Trophoblast cell (in vitro differentiated cells and primary cell): Measurements from ENCODE around the gene MACROD2.

Source experiments
- DNase-seq, 2 donors: peaks; one replicate each; pipeline ENCODE4 v3.0.0-alpha.2; 2016
- H2AFZ ChIP-seq: 2 replicates; pipeline ENCODE4 v1.6.1; 2013; ENCODE audit warnings: low read length, moderate library complexity, mild to moderate bottlenecking; ENCODE audit not compliant: insufficient read depth, poor library complexity
- H2AK5ac ChIP-seq: 2 replicates; pipeline ENCODE4 v1.6.1; 2013; ENCODE audit warnings: mild to moderate bottlenecking, low read length
- H2BK120ac ChIP-seq: 2 replicates; pipeline ENCODE4 v1.6.1; 2013; ENCODE audit warnings: low read length, mild to moderate bottlenecking, moderate library complexity; ENCODE audit not compliant: insufficient read depth, poor library complexity
- H2BK12ac ChIP-seq: 2 replicates; pipeline ENCODE4 v1.6.1; 2013; ENCODE audit warnings: mild to moderate bottlenecking, low read length, moderate library complexity
- H2BK5ac ChIP-seq: 2 replicates; pipeline ENCODE4 v1.6.1; 2013; ENCODE audit warnings: low read length, low read depth, moderate library complexity, mild to moderate bottlenecking; ENCODE audit not compliant: poor library complexity
- H3K14ac ChIP-seq: 2 replicates; pipeline ENCODE4 v1.6.1; 2013; ENCODE audit warnings: mild to moderate bottlenecking, low read length
- H3K18ac ChIP-seq: 2 replicates; pipeline ENCODE4 v1.6.1; 2013; ENCODE audit warnings: mild to moderate bottlenecking, low read length
- H3K23ac ChIP-seq: 2 replicates; pipeline ENCODE4 v1.6.1; 2013; ENCODE audit warnings: low read length
- H3K27ac ChIP-seq: 2 replicates; pipeline ENCODE4 v1.5.1; 2013; ENCODE audit warnings: low read depth, mild to moderate bottlenecking, inconsistent platforms, low read length, moderate library complexity
- H3K27me3 ChIP-seq: 2 replicates; pipeline ENCODE4 v1.6.1; 2013; ENCODE audit warnings: inconsistent platforms, mild to moderate bottlenecking, low read length, moderate library complexity; ENCODE audit not compliant: insufficient read depth
- H3K36me3 ChIP-seq, 2 experiments: 1 replicate in 1 of 2; 2 replicates in 1 of 2; pipeline ENCODE4 v1.6.1; 2013; ENCODE audit warnings: low read length in 2 of 2, mild to moderate bottlenecking in 2 of 2, moderate library complexity in 1 of 2; ENCODE audit not compliant: insufficient read depth in 2 of 2, control insufficient read depth in 1 of 2
- H3K4ac ChIP-seq: 2 replicates; pipeline ENCODE4 v1.6.1; 2013; ENCODE audit warnings: low read depth, mild to moderate bottlenecking, low read length, moderate library complexity
- H3K4me1 ChIP-seq, 2 experiments: 1 replicate in 1 of 2; 2 replicates in 1 of 2; pipeline ENCODE4 v1.6.1; 2013; ENCODE audit warnings: low read length in 2 of 2, mild to moderate bottlenecking in 2 of 2, moderate library complexity in 1 of 2; ENCODE audit not compliant: insufficient read depth in 2 of 2, control insufficient read depth in 1 of 2
- H3K4me2 ChIP-seq: 2 replicates; pipeline ENCODE4 v1.6.1; 2013; ENCODE audit warnings: inconsistent platforms, mild to moderate bottlenecking, low read length, moderate library complexity
- H3K4me3 ChIP-seq: 2 replicates; pipeline ENCODE4 v1.5.1; 2013; ENCODE audit warnings: mild to moderate bottlenecking, low read depth, low read length, inconsistent platforms
- H3K79me1 ChIP-seq: one replicate; pipeline ENCODE4 v1.6.1; 2013; ENCODE audit warnings: low read length
- H3K79me2 ChIP-seq: 2 replicates; pipeline ENCODE4 v1.6.1; 2013; ENCODE audit warnings: low read length, mild to moderate bottlenecking; ENCODE audit not compliant: control insufficient read depth, insufficient read depth, poor library complexity
- H3K9ac ChIP-seq: 2 replicates; pipeline ENCODE4 v1.6.1; 2013; ENCODE audit warnings: mild to moderate bottlenecking, low read length
- H3K9me3 ChIP-seq: 2 replicates; pipeline ENCODE4 v1.6.1; 2013; ENCODE audit warnings: low read depth, mild to moderate bottlenecking, control low read depth, inconsistent platforms, low read length; ENCODE audit not compliant: insufficient read depth
- H4K12ac ChIP-seq: 2 replicates; pipeline ENCODE4 v1.6.1; 2013; ENCODE audit warnings: low read depth, mild to moderate bottlenecking, low read length, moderate library complexity
- H4K8ac ChIP-seq: 2 replicates; pipeline ENCODE4 v1.6.1; 2013; ENCODE audit warnings: low read depth, mild to moderate bottlenecking, low read length, moderate library complexity
- H4K91ac ChIP-seq: one replicate; pipeline ENCODE4 v1.6.1; 2013; ENCODE audit warnings: low read depth, mild to moderate bottlenecking, low read length, moderate library complexity
- WGBS: extraction: QIAGEN DNeasy Blood & Tissue Kit; methylation state at CpG from one replicate; pipeline ENCODE4 v1.1.7; 2013; ENCODE audit warnings: missing lambda C conversion rate; ENCODE audit not compliant: insufficient read length, insufficient coverage; ENCODE audit errors: extremely low coverage; 5-methylcytosine and 5-hydroxymethylcytosine counted together

Gene MACROD2

DNA sequence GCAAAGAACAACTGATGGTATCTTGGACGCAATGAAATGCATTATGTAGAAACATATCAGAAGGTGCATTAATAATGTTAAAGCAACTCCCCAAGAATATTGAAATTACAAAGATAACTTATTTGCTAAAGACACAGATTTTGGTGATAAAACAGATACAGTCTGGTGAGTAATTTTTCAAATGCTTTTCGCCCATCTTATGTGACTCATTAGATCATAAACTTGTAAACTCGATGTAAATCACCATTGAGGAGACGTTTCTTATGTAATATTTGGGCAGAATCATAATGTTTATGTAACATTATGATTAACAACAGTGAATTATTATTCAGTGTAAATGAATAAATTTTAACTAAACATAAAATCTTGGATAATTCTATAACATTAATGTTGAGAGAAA, 1969.8 kb downstream of the MACROD2 start:
- Histone ChIP-seq H2AFZ (no peak overlapping the region), H2BK120ac (no peak overlapping the region), H4K91ac (no peak overlapping the region), H3K4ac (no peak overlapping the region), H3K18ac (no peak overlapping the region), H3K23ac (no peak overlapping the region), H2AK5ac (no peak overlapping the region), H2BK5ac (no peak overlapping the region), H3K4me1 (no peaks in the 10 kb centered on the region), H2BK12ac (no peak overlapping the region), H3K79me2 (no peaks in the 10 kb centered on the region), H3K9ac (no peak overlapping the region), H4K8ac (no peak overlapping the region), H3K4me3 (no peak overlapping the region), H3K4me2 (no peak overlapping the region), H3K9me3 (no peaks in the 10 kb centered on the region), H3K14ac (no peak overlapping the region), H4K12ac (no peak overlapping the region), H3K36me3 (no peaks in the 10 kb centered on the region), H3K27me3 (no peaks in the 10 kb centered on the region), H3K27ac (no peak overlapping the region), H3K79me1 (no peaks in the 10 kb centered on the region)
- no peak for DNase-seq
- no CpG with 5 or more reads among the region's 4 CpGs for WGBS

DNA sequence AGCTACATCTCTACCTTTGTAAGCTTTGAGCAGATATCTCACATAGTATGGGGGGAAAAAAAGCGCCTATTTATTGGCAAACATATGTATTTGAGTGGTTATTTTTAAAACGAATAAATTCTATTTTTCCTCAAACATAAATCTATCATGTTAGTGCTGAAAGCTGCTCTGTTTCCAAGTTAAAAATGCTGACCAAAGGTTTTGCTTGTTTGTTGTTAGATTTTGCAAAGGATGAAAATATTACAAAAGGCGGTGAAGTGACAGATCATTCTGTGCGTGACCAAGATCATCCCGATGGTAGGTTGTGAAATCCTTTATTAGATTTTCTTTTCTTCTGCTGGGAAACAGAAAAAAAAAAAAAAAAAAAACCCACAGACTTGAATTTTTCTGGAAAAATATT, 1972.0 kb downstream of the MACROD2 start:
- Histone ChIP-seq H3K27ac (no peak overlapping the region), H3K9me3 (no peaks in the 10 kb centered on the region), H2BK5ac (no peak overlapping the region), H3K79me1 (no peaks in the 10 kb centered on the region), H3K27me3 (no peaks in the 10 kb centered on the region), H4K91ac (no peak overlapping the region), H3K18ac (no peak overlapping the region), H3K23ac (no peak overlapping the region), H2BK12ac (no peak overlapping the region), H4K12ac (no peak overlapping the region), H3K4me1 (no peaks in the 10 kb centered on the region), H3K36me3 (no peaks in the 10 kb centered on the region), H3K4me2 (no peak overlapping the region), H3K4ac (no peak overlapping the region), H3K4me3 (no peak overlapping the region), H3K9ac (no peak overlapping the region), H3K14ac (no peak overlapping the region), H2AFZ (no peak overlapping the region), H2BK120ac (no peak overlapping the region), H2AK5ac (no peak overlapping the region), H3K79me2 (no peaks in the 10 kb centered on the region), H4K8ac (no peak overlapping the region)
- DNase-seq, result no peak
- no CpG with 5 or more reads among the region's 5 CpGs for WGBS

DNA sequence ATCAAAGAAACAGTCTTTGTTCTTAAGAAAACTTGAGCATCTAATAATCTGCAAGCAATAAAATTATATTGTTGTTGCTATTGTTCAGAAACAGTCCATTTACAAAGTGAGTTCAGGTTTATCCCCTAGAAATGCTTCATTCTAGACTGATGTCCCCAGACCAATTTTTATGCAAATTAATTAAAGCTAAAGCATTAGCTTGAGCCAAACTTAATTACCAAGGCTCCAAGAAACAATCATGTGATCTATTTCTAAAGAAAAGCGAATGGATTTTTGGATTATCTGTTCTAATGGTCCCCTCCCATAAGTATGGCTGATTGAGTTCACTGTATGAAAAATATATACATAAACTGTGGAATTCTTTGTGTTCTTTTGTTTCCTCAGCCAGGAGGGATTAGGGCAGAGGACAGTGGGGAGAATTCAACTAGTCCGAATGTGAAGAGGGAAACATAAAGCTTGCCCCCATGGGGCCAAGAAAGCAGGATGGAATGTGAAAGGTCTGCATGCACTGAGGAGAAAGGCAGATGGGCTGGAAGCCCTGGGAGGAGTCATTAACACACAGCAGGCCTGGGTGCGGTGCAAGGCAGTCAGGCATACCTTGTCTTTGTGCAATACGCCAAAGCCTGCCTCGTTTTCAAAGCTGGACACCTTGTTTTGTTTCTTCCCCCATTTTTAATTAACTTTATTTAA, 1980.9 kb downstream of the MACROD2 start:
- no peak overlapping the region for H3K27ac ChIP-seq
- no peak overlapping the region for H2BK120ac ChIP-seq
- H2AK5ac ChIP-seq, result no peak overlapping the region
- peak in 1 of 2 donors; percentile 3 for DNase-seq
- H3K9ac ChIP-seq, result no peak overlapping the region
- H3K27me3 ChIP-seq, result no peaks in the 10 kb centered on the region
- H3K4me3 ChIP-seq, result no peak overlapping the region
- no peak overlapping the region for H2BK12ac ChIP-seq
- WGBS, result no CpG with 5 or more reads among the region's 5 CpGs
- no peaks in the 10 kb centered on the region for H3K36me3 ChIP-seq
- H2BK5ac ChIP-seq, result no peak overlapping the region
- no peak overlapping the region for H3K4me2 ChIP-seq
- H3K14ac ChIP-seq, result no peak overlapping the region
- no peak overlapping the region for H4K12ac ChIP-seq
- no peak overlapping the region for H3K23ac ChIP-seq
- H2AFZ ChIP-seq, result no peak overlapping the region
- peaks cover 0 to 2% of the 10 kb centered on the region in 2 experiments for H3K4me1 ChIP-seq
- H3K18ac ChIP-seq, result no peak overlapping the region
- H3K4ac ChIP-seq, result no peak overlapping the region
- no peak overlapping the region for H4K8ac ChIP-seq
- H3K9me3 ChIP-seq, result no peaks in the 10 kb centered on the region
- no peaks in the 10 kb centered on the region for H3K79me2 ChIP-seq
- no peak overlapping the region for H4K91ac ChIP-seq
- H3K79me1 ChIP-seq, result no peaks in the 10 kb centered on the region

- Histone ChIP-seq H2BK120ac (no peak overlapping the region), H4K8ac (no peak overlapping the region), H3K18ac (no peak overlapping the region), H3K14ac (no peak overlapping the region), H2AK5ac (no peak overlapping the region), H3K23ac (no peak overlapping the region), H3K36me3 (no peaks in the 10 kb centered on the region), H3K27me3 (no peaks in the 10 kb centered on the region), H3K9ac (no peak overlapping the region), H3K4ac (no peak overlapping the region), H2BK12ac (no peak overlapping the region), H3K79me1 (no peaks in the 10 kb centered on the region), H3K4me3 (no peak overlapping the region), H3K4me2 (no peak overlapping the region), H2BK5ac (no peak overlapping the region), H3K79me2 (no peaks in the 10 kb centered on the region), H4K91ac (no peak overlapping the region), H4K12ac (no peak overlapping the region), H2AFZ (no peak overlapping the region), H3K4me1 (peaks cover 0 to 2% of the 10 kb centered on the region in 2 experiments), H3K27ac (no peak overlapping the region), H3K9me3 (no peaks in the 10 kb centered on the region)
- WGBS, result no CpG with 5 or more reads among the region's 5 CpGs
- DNase-seq, result no peak
These were observed 1981.7 kb downstream of the MACROD2 start for GRCh38 chr20:15977026-15977425.
